K562 (cell line): ENCODE measurements around the gene GALP. TPM values are rescaled to one million over a fixed set of nuclear protein-coding genes. Genes with fewer than 3 reads are reported as not detected.
A peak's percentile ranks its signal among the peaks of the same experiment; 100 is the strongest.

Experiments
- FUS ChIP-seq: fragments of 200-400 bp; formaldehyde crosslinking; optimal IDR thresholded peaks from 2 replicates; pipeline ENCODE3; 2017; ENCODE audit warnings: low read depth, low read length
- HNRNPL ChIP-seq: fragments of 200-400 bp; formaldehyde crosslinking; IDR thresholded peaks from 2 replicates; pipeline ENCODE4 v1.6.1; 2017; ENCODE audit warnings: low read depth, mild to moderate bottlenecking, low read length
- HOXB6 ChIP-seq: fragments of 250-450 bp; sonication (Bioruptor Pico); IDR thresholded peaks from 2 replicates; pipeline ENCODE4 v1.5.1; 2022; ENCODE audit warnings: mild to moderate bottlenecking, borderline replicate concordance
- L3MBTL2 ChIP-seq: fragments of 450-650 bp; IDR thresholded peaks from 2 replicates; pipeline ENCODE4 v1.6.1; 2016; ENCODE audit warnings: mild to moderate bottlenecking, moderate library complexity
- MCM5 ChIP-seq: fragments of 450-650 bp; IDR thresholded peaks from 2 replicates; pipeline ENCODE4 v1.6.1; 2016; ENCODE audit warnings: low read depth
- MYNN ChIP-seq, 2 experiments: sonication (generic); formaldehyde crosslinking in 1 of 2; IDR thresholded peaks; 2 replicates each; pipeline versions ENCODE4 v1.5.0 to v1.6.1; 2016 to 2020; ENCODE audit warnings: antibody characterized with exemption in 1 of 2, missing genetic modification reagents in 1 of 2
- NFE2L1 ChIP-seq: fragments of 450-650 bp; IDR thresholded peaks from 2 replicates; pipeline ENCODE4 v1.6.1; 2016; ENCODE audit warnings: missing genetic modification characterization, low read depth, mild to moderate bottlenecking, missing compliant biosample characterization, moderate library complexity, borderline replicate concordance
- NFXL1 ChIP-seq: fragments of 450-650 bp; formaldehyde crosslinking; IDR thresholded peaks from 2 replicates; pipeline ENCODE4 v1.4.0; 2021; ENCODE audit warnings: mild to moderate bottlenecking
- NFYB ChIP-seq: IDR thresholded peaks from 2 replicates; pipeline ENCODE4 v1.6.1; 2011; ENCODE audit warnings: mild to moderate bottlenecking, moderate library complexity; ENCODE audit not compliant: insufficient read length; ENCODE audit errors: extremely low read depth
- PHB2 ChIP-seq: fragments of 450-650 bp; IDR thresholded peaks from 2 replicates; pipeline ENCODE4 v1.6.1; 2017; ENCODE audit warnings: low read depth
- POLR2H ChIP-seq: IDR thresholded peaks from 2 replicates; pipeline ENCODE4 v1.6.1; 2016; ENCODE audit warnings: missing genetic modification characterization, low read depth, mild to moderate bottlenecking, control low read depth, missing compliant biosample characterization, moderate library complexity
- SMAD1 ChIP-seq: fragments of 150-350 bp; IDR thresholded peaks from 2 replicates; pipeline ENCODE4 v1.6.1; 2014; ENCODE audit warnings: low read length, low read depth; ENCODE audit not compliant: partially characterized antibody
- SMARCB1 ChIP-seq: IDR thresholded peaks from 2 replicates; pipeline ENCODE4 v1.6.1; 2011; ENCODE audit warnings: improper control_type of control experiment, low read depth; ENCODE audit not compliant: insufficient read length
- ZC3H11A ChIP-seq: IDR thresholded peaks from 2 replicates; pipeline ENCODE4 v1.6.1; 2012; ENCODE audit warnings: low read depth, low read length, improper control_type of control experiment
- ZNF77 ChIP-seq: fragments of 250-450 bp; sonication (Bioruptor Pico); IDR thresholded peaks from 2 replicates; pipeline ENCODE4 v1.5.0; 2020
- polyA plus RNA-seq, 8 experiments: library from polyadenylated mRNA; depleted of rRNA in 4 of 8; stranded (reverse) in 5 of 8; unstranded in 3 of 8; fragments of >200 nt; fragmentation: Nextera tagmentation in 2 of 8; fragmentation: Illumina TruSeq in 1 of 8; extraction: Ambion mirVana in 2 of 8; extraction: Trizol in 1 of 8; gene quantifications; 2 replicates each; pipeline versions ENCODE4 v1.2.1 to v1.2.3, GENCODE V29; 2011 to 2014; ENCODE audit warnings: inconsistent platforms in 1 of 8, missing spikeins in 1 of 8
- total RNA-seq, 7 experiments: library from RNA; depleted of rRNA in 6 of 7; stranded (reverse); fragments of >200 nt in 6 of 7; fragmentation: Illumina TruSeq in 2 of 7; extraction: Trizol in 2 of 7; gene quantifications; 2 replicates each; pipeline versions ENCODE4 v1.2.1 to v1.2.3, GENCODE V29; 2011 to 2021; ENCODE audit warnings: low replicate concordance in 1 of 7
- TF ChIP-seq, protein P1 (sequence below): fragments of 450-650 bp; formaldehyde crosslinking; IDR thresholded peaks from 2 replicates; pipeline ENCODE4 v1.4.0; 2020; ENCODE audit warnings: mild to moderate bottlenecking, mixed read lengths
- TF ChIP-seq, protein P2 (sequence below): fragments of 450-650 bp; IDR thresholded peaks from 2 replicates; pipeline ENCODE4 v1.6.1; 2017; ENCODE audit warnings: antibody characterized with exemption, mild to moderate bottlenecking
- TF ChIP-seq, protein P3 (sequence below): sonication (generic); formaldehyde crosslinking; IDR thresholded peaks from 2 replicates; pipeline ENCODE4 v1.8.0; 2022; ENCODE audit warnings: mild to moderate bottlenecking, missing genetic modification reagents

GALP gene
- total and polyA plus RNA-seq, 9 of the 15 experiments (the other 6 are each of a cell fraction or from before 2014, with no cell fraction given) = not detected

DNA sequence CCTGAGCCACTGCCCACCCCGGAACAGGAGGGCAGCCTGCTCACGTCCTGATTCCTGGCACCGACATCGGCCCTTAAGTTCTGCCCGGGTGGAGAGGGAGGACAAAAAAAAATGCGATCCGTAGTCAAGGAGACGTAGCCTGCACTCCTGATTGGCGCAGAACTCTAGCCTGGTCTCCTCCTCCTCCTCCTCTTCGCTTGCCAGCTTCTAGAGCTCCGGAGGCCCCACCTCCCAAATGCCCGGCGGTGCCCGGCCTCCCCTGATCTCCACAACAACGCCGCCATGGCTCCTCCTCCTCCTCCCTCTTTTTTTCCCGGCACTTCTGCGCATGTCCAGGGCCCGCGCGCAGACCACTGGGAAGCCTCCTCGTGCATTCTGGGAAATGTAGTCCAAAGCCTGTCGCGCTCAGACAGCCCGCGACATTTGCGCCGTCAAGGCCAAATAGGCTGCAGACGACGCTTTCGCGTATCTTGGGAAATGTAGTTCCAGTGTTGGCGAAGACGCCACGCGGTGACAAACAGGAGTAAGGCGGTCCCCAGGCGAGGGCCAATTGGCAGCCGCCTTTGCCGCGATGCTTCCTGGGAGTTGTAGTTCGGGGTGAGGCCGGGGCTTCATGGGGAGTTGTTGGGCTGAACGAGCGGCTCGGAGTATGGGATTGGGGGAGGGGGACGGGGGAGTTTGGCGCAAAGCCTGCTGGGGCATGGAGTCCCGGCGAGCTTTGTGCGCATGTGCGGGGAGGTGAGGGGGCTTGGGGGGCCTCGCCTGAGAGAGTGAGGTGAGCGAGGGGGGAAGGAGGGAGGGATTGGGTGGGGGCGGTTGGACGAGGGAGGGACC is 35.0 kb upstream of the GALP start, which contains the start of gene ZNF444 (continued):
- TF ChIP-seq ZNF77 (CRISPR knock-in tag) (no peak), NFYB (no peak), PHB2 (no peak), L3MBTL2 (peak; percentile 87), SMAD1 (no peak), FUS (no peak), NFXL1 (no peak), HNRNPL (peak; percentile 80; the same call in 1 of the 2 replicates), POLR2H (tag) (no peak), MYNN (IDR thresholded peaks at IDR 0.05) (no peak), MYNN (CRISPR knock-in tag; IDR thresholded peaks at IDR 0.05) (no peak), ZC3H11A (no peak), MCM5 (no peak), HOXB6 (CRISPR knock-in tag) (no peak), SMARCB1 (no peak), NFE2L1 (tag) (no peak)
- TF ChIP-seq, protein P1, sequence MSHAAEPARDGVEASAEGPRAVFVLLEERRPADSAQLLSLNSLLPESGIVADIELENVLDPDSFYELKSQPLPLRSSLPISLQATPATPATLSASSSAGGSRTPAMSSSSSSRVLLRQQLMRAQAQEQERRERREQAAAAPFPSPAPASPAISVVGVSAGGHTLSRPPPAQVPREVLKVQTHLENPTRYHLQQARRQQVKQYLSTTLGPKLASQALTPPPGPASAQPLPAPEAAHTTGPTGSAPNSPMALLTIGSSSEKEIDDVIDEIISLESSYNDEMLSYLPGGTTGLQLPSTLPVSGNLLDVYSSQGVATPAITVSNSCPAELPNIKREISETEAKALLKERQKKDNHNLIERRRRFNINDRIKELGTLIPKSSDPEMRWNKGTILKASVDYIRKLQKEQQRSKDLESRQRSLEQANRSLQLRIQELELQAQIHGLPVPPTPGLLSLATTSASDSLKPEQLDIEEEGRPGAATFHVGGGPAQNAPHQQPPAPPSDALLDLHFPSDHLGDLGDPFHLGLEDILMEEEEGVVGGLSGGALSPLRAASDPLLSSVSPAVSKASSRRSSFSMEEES (CRISPR knock-in tag) = no peak
- TF ChIP-seq, protein P2, sequence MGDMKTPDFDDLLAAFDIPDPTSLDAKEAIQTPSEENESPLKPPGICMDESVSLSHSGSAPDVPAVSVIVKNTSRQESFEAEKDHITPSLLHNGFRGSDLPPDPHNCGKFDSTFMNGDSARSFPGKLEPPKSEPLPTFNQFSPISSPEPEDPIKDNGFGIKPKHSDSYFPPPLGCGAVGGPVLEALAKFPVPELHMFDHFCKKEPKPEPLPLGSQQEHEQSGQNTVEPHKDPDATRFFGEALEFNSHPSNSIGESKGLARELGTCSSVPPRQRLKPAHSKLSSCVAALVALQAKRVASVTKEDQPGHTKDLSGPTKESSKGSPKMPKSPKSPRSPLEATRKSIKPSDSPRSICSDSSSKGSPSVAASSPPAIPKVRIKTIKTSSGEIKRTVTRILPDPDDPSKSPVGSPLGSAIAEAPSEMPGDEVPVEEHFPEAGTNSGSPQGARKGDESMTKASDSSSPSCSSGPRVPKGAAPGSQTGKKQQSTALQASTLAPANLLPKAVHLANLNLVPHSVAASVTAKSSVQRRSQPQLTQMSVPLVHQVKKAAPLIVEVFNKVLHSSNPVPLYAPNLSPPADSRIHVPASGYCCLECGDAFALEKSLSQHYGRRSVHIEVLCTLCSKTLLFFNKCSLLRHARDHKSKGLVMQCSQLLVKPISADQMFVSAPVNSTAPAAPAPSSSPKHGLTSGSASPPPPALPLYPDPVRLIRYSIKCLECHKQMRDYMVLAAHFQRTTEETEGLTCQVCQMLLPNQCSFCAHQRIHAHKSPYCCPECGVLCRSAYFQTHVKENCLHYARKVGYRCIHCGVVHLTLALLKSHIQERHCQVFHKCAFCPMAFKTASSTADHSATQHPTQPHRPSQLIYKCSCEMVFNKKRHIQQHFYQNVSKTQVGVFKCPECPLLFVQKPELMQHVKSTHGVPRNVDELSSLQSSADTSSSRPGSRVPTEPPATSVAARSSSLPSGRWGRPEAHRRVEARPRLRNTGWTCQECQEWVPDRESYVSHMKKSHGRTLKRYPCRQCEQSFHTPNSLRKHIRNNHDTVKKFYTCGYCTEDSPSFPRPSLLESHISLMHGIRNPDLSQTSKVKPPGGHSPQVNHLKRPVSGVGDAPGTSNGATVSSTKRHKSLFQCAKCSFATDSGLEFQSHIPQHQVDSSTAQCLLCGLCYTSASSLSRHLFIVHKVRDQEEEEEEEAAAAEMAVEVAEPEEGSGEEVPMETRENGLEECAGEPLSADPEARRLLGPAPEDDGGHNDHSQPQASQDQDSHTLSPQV = peak; percentile 95
- TF ChIP-seq, protein P3, sequence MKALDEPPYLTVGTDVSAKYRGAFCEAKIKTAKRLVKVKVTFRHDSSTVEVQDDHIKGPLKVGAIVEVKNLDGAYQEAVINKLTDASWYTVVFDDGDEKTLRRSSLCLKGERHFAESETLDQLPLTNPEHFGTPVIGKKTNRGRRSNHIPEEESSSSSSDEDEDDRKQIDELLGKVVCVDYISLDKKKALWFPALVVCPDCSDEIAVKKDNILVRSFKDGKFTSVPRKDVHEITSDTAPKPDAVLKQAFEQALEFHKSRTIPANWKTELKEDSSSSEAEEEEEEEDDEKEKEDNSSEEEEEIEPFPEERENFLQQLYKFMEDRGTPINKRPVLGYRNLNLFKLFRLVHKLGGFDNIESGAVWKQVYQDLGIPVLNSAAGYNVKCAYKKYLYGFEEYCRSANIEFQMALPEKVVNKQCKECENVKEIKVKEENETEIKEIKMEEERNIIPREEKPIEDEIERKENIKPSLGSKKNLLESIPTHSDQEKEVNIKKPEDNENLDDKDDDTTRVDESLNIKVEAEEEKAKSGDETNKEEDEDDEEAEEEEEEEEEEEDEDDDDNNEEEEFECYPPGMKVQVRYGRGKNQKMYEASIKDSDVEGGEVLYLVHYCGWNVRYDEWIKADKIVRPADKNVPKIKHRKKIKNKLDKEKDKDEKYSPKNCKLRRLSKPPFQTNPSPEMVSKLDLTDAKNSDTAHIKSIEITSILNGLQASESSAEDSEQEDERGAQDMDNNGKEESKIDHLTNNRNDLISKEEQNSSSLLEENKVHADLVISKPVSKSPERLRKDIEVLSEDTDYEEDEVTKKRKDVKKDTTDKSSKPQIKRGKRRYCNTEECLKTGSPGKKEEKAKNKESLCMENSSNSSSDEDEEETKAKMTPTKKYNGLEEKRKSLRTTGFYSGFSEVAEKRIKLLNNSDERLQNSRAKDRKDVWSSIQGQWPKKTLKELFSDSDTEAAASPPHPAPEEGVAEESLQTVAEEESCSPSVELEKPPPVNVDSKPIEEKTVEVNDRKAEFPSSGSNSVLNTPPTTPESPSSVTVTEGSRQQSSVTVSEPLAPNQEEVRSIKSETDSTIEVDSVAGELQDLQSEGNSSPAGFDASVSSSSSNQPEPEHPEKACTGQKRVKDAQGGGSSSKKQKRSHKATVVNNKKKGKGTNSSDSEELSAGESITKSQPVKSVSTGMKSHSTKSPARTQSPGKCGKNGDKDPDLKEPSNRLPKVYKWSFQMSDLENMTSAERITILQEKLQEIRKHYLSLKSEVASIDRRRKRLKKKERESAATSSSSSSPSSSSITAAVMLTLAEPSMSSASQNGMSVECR (CRISPR knock-in tag) = peak; percentile 85
